Endothelial cell of umbilical vein (primary cell): ENCODE measurements around the gene RTN3.

Experiments
- EZH2 ChIP-seq: IDR thresholded peaks from 2 replicates; pipeline ENCODE4 v1.6.1; 2012; ENCODE audit warnings: borderline replicate concordance, low read depth, mild to moderate bottlenecking, moderate library complexity, low read length, inconsistent platforms; ENCODE audit not compliant: severe bottlenecking
- GATA2 ChIP-seq: IDR thresholded peaks from 2 replicates; pipeline ENCODE4 v1.7.0; 2011; ENCODE audit warnings: low read depth, mild to moderate bottlenecking, moderate library complexity, mixed read lengths, low read length; ENCODE audit not compliant: insufficient read length, insufficient read depth
- JUN ChIP-seq: IDR thresholded peaks from 2 replicates; pipeline ENCODE4 v1.6.1; 2011; ENCODE audit warnings: borderline replicate concordance, low read depth; ENCODE audit not compliant: insufficient read length, insufficient read depth
- MAX ChIP-seq: IDR thresholded peaks from 2 replicates; pipeline ENCODE4 v1.6.1; 2011; ENCODE audit not compliant: insufficient read depth, insufficient read length
- MYC ChIP-seq: IDR thresholded peaks from one replicate; pipeline ENCODE4 v1.6.1; 2011; ENCODE audit warnings: mild to moderate bottlenecking, low read depth, low read length
- POLR2A ChIP-seq: IDR thresholded peaks from 2 replicates; pipeline ENCODE4 v1.6.1; 2012; ENCODE audit warnings: low read depth, mild to moderate bottlenecking, control low read depth, low read length
- POLR2AphosphoS5 ChIP-seq: IDR thresholded peaks from 2 replicates; pipeline ENCODE4 v1.6.1; 2012; ENCODE audit warnings: low read depth, mild to moderate bottlenecking, control low read depth, low read length, moderate library complexity; ENCODE audit not compliant: insufficient read depth
- TF ChIP-seq, protein P1 (sequence below), 2 donors: IDR thresholded peaks; 1 replicate in 1 of 2; 2 replicates in 1 of 2; pipeline ENCODE4 v1.5.1; 2011; ENCODE audit warnings: low read length in 2 of 2, mild to moderate bottlenecking in 2 of 2, moderate library complexity in 2 of 2, control low read depth in 1 of 2, inconsistent platforms in 1 of 2, low read depth in 1 of 2; ENCODE audit not compliant: insufficient read depth in 1 of 2; ENCODE audit errors: extremely low read depth in 1 of 2

DNA sequence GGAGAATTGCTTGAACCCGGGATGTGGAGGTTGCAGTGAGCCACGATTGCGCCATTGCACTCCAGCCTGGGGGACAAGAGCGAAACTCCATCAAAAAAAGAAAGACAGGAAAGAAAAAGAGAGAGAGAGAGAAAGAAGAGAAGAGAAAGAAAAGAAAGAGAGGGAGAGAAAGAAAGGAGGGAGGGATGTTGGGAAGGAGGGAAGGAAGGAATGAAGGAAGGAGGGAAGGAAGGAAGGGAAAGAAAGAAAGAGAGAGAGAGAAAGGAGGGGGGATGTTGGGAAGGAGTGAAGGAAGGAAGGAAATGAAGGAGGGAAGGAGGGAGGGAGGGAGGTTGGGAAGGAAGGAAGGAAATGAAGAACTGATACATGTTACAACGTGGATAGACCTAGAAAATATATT, 119.6 kb downstream of the RTN3 start:
- TF ChIP-seq, protein P1, sequence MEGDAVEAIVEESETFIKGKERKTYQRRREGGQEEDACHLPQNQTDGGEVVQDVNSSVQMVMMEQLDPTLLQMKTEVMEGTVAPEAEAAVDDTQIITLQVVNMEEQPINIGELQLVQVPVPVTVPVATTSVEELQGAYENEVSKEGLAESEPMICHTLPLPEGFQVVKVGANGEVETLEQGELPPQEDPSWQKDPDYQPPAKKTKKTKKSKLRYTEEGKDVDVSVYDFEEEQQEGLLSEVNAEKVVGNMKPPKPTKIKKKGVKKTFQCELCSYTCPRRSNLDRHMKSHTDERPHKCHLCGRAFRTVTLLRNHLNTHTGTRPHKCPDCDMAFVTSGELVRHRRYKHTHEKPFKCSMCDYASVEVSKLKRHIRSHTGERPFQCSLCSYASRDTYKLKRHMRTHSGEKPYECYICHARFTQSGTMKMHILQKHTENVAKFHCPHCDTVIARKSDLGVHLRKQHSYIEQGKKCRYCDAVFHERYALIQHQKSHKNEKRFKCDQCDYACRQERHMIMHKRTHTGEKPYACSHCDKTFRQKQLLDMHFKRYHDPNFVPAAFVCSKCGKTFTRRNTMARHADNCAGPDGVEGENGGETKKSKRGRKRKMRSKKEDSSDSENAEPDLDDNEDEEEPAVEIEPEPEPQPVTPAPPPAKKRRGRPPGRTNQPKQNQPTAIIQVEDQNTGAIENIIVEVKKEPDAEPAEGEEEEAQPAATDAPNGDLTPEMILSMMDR (IDR thresholded peaks at IDR 0.05; ENCODE audit: extremely low read depth in 1 of 2, insufficient read depth in 1 of 2, low read depth in 1 of 2, low read length in 2 of 2): no peak
- no peak for TF ChIP-seq POLR2AphosphoS5
- TF ChIP-seq POLR2A: no peak
- no peak for TF ChIP-seq MAX
- no peak for TF ChIP-seq EZH2
- TF ChIP-seq JUN: no peak
- no peak for TF ChIP-seq GATA2
- no peak for TF ChIP-seq MYC
